Choroid plexus epithelial cell (primary cell): Measurements from ENCODE around the gene ZNF181.

Experiments used
- DNase-seq: peaks from one replicate; pipeline ENCODE4 v3.0.0-alpha.2; 2010; ENCODE audit warnings: low read depth
- H3K4me3 ChIP-seq: 2 replicates; pipeline ENCODE4 v1.5.1; 2011; ENCODE audit warnings: low read depth, mild to moderate bottlenecking, control low read depth, low read length, moderate library complexity
- TF ChIP-seq, protein P1 (sequence below): conservative IDR thresholded peaks from 2 replicates; pipeline ENCODE4 v1.5.1; 2011; ENCODE audit warnings: low read depth, mild to moderate bottlenecking, control low read depth, inconsistent platforms, low read length, moderate library complexity

ZNF181 gene

DNA sequence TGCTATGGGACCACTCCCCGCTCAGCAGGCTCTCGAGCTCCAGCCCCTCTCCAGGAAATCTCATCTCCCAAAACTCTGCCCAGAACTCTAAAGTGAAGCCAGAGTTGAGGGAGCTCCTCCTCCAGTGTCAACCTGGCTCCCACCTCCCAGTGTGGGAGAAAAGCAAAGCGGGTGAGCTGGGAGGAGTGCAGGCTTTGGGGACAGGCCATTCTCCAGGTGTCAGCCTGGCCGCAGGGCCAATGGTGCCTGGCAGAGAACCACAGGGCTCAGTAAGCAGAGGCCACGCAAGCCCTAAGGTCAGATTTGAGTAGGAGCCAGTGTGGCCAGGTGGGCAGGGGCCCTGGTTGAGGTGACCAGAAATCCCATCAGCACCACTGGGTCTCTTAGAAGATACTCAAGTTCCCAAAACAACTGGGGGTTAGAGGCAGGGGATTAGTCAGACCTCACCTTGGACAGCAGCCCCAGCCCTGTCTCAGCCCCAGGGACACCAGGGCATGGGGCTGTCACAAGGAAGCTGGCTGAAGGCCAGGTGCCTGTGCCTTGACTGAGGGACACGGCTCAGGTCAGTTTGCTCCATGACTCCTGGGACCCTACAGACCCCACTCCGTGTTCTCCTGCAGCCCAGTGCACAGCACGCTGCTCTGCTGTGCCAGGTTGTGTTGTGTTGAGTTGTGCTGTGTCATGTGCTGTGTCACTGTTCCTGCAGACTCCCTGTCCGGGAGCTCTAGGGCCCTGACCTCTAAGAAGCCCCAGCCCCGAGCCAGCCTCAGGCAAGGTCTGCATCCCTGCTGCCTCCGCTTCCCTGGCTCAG lies 2.8 kb upstream of the ZNF181 start:
- no peak for DNase-seq
- no peak overlapping the region for H3K4me3 ChIP-seq
- TF ChIP-seq, protein P1, sequence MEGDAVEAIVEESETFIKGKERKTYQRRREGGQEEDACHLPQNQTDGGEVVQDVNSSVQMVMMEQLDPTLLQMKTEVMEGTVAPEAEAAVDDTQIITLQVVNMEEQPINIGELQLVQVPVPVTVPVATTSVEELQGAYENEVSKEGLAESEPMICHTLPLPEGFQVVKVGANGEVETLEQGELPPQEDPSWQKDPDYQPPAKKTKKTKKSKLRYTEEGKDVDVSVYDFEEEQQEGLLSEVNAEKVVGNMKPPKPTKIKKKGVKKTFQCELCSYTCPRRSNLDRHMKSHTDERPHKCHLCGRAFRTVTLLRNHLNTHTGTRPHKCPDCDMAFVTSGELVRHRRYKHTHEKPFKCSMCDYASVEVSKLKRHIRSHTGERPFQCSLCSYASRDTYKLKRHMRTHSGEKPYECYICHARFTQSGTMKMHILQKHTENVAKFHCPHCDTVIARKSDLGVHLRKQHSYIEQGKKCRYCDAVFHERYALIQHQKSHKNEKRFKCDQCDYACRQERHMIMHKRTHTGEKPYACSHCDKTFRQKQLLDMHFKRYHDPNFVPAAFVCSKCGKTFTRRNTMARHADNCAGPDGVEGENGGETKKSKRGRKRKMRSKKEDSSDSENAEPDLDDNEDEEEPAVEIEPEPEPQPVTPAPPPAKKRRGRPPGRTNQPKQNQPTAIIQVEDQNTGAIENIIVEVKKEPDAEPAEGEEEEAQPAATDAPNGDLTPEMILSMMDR: no peak

DNA sequence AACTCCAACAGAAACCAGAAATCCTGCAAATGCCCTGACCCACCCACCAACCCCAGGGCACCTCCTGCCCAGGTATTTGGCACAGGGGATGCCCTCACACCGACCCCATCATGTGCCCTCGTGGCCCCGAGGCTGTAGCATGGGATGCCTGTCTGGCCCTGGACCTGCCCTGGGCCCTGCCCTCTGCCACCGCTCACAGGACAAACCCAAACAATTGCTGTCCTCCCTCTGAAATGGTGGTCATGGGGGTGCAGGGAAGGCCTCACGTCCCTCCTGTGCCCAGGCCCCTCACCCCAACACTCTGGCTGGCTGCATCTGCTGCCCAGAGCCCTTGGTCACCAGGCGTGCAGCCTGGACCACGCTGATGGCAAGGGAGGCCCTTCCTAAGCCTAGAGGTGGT lies 2.1 kb upstream of the ZNF181 start:
- TF ChIP-seq, protein P1: no peak
- no peak for DNase-seq
- H3K4me3 ChIP-seq: no peak overlapping the region

DNA sequence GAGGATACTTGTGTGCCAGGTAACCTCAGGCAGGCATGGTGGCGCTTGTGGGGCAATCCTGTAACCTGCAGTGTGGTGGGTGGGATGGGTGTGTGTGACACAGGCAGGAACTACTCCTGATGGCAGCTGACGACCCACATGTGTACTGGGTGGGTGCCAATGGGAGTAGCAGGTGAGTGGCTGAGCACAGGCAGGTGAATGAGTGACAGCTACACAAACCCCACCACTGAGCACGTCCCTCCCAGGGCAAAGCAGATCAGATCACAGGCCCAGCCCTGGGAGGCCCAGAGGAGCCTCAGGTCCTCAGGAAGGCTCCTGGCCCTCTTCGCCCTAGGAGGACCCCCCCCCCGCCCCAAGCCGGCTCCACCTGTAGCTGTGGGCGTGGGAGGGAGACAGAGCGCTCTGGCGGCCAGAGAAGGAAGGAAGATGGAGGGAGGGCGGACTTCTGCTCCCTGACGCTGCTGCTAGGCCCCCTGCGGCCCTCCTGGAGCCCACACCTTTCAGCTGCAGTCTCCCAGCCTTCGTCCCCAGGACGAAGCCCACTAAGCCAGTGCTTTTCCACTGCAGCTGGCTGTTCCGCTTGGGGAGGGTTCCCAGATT lies 1.3 kb upstream of the ZNF181 start:
- H3K4me3 ChIP-seq: peak overlapping the region; percentile 92
- DNase-seq: no peak
- TF ChIP-seq, protein P1: no peak

DNA sequence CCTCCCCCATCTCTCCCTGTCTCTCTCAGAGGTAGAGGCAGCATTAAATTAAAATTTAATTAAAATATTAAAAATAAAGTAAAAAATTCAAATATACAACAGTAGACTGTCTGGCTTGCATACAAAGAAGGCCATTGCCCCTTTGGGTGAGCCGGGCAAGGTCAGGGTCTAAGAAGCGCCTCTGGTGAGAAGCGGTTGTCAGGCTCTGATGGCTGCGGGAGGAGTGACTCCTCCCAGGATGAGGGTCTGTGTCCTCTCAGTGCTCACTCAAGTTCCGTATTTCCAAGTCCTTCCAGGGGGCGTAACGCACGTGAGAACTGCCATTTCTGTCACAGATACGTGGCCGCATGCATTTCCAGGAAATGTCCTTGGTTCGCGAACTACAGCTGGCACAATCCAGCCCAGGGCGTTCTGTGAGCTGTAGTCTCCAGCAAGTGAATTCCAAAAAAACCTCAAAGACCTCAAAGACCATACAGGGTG lies 737 bp upstream of the ZNF181 start:
- DNase-seq: no peak
- H3K4me3 ChIP-seq: peak overlapping the region; percentile 92

DNA sequence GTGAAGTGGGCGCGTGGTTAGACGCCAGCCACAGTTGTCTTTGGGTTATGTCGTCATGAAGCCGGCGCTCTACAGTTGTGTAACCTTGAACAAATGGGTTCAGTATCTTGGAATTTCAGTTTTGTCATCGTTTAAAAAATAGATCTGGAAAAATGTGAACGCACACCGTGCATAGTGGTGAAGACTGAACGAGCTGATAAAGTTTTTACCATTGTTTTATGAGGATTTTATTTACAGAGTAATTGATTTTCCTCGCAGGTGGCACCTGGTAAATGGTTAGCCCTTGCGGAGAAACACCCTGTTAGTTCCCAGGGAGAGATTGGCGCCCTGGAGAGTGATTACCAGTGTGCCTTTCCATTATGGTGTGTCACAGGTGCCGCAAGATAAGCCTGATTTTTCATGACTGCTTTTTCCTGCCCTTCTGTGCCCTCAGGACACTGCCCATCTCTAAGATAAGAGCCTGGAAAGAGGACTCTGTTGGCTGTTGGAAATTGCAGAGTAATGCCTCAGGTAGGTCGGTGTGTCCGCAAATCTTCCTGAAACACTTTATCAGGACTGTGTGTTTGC lies 577 bp downstream of the ZNF181 start:
- TF ChIP-seq, protein P1: no peak
- peak; percentile 91 for DNase-seq
- H3K4me3 ChIP-seq: peak overlapping the region; percentile 92

More for the DNA sequence above, 737 bp upstream of the ZNF181 start:
- TF ChIP-seq, protein P1: no peak

DNA sequence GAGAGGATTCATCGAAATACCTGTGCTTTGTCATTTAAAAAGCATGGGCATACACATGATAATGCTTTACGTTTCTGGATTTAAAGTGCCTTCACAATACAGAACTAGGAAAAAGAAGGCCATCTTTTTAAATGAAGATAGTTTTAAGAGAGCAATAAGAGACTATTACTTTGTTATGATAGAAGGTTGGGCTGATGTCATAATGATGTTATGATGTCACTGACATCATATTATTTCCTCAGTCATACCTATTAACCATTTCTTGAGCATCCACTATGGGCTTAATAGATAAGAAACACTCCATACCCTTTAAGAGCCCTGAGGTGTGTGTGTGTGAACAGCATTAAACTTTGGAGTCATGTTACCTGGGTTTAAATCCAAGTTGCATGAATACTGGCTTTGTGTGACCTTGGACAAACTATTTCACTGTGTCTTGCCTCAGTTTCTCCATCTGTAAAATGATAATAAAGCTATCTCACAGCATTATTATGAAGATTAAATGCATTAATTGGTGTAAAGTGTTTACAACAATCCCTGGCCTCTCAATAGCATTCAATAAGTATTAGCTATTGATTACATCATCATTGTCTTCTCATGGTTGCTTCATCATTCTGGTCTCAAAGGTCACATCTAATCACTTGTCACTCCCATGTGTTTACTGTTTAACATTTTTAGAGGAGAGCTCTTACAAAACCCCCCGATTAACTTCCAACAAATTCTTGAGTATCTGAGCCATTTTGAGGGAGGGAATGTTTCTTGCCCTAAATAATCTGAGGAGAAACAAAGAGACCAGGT lies 11.1 kb downstream of the ZNF181 start:
- TF ChIP-seq, protein P1: no peak
- H3K4me3 ChIP-seq: no peak overlapping the region
- no peak for DNase-seq
